ENCODE results near the gene SELENOS.

Gene SELENOS

GRCh38 chr15:101276501-101277037 lies 716 bp downstream of the SELENOS start:
- no peak for DNase-seq

DNA sequence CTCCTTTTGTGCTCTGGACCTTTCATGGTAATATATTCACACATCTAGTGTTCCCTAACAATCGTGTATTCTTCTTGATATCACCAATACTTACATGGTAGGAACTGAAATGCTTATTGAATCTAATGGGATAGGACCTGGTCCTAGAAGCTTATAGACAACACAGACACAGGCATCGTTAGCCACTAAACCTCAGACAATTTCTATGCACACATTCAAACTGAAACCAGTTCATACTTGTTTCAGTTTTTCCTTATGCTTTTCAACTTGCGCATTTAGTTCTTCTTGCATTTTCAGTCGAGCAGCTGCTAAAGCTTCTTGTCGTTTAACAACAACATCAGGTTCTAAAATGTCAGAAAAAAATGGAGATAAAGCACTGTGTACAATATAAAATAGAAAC lies 2.3 kb downstream of the SELENOS start:
- no peak for DNase-seq

- DNase-seq, result no peak
These were observed 3.8 kb downstream of the SELENOS start for GRCh38 chr15:101273534-101273933.

DNA sequence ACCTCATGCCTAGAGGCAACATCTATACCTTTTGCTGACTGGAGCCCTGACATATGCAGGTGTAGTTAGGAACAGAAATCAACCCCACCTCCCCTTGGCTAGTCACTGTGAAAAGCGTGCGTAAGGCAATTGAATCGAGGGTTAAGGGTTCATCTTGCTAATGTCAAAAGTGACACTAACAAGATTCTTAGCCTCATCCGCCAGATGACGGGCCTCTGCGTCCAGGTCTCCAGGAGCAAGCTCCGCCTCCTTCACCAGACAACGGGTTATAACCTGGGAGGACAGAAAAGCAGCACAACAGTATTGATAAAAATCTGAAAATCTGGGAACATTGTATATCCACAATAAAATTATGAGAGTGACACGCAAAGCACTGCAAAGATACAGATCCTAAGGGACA lies 4.7 kb downstream of the SELENOS start:
- no peak for DNase-seq

DNA sequence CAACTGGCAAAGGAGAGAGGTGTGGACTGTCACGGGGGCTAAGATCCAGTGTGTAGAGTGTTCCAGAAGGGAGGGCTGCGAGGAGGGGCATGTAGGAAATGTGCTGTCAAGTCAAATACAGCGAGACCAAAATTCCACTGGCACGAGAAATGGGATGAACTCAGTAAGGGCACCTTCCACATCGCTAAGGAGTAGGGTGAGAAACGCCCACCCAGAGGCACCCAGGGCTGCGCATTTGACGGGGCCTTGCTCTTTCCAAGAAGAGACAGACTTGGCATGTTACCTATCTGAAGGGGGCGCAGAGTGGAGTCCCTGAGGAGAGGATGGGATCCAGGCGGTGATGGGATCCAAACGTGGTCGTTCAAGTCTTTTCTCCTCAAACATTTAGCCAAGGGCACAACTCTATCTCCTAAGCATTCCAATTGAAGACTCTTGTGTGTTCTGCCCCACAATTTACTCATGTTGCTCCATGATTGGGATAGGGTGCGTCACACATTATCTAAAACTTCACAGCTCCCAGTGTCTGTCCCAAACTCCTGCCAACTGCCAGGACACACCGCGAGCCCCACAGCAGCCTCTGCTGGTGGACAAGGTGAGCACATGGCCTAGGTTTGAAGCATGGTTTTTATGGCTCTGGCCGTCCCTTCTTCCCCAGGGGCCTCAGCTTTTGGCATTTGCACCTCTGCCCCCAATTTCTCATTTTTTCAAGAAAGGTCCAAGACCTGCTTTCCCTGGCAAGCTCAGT lies 7.6 kb downstream of the SELENOS start:
- no peak for DNase-seq

DNA sequence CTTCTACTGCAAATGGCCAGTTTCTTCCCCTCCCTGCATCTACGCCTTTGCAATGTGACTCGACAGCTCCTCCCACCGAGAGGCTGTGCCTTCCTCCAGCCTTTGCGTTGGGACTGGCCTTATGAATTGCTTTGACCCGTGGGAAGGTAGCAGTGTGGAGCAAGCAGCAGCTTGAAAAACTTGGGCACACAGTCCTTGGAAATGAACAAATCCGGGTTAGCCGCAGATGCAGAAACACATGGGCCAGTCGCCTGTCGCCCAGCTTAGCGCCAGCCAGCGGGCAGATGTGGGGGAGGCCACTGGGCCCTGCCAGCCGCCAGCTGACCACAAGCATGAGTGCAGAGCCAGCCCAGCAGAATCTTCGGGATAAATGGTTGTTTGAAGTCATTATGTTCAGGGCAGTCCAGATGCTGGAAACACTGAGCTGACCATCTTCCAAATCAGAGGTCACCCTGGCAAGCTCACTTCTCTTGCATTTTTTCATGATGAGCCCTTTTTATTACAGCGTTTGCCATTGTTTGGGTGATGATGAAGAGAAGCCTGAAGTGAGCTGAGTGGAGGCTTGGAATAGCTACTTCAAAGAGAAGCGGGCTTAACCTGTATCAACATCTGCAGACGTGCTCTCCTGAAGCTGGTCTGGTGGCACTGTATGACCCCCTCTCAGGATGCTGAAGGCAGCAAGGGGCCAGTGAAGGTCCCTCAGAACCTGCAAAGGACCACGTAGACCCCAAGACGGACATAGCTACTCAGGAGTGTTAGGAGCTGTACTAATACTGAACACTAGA lies 9.8 kb downstream of the SELENOS start:
- DNase-seq, result no peak

DNA sequence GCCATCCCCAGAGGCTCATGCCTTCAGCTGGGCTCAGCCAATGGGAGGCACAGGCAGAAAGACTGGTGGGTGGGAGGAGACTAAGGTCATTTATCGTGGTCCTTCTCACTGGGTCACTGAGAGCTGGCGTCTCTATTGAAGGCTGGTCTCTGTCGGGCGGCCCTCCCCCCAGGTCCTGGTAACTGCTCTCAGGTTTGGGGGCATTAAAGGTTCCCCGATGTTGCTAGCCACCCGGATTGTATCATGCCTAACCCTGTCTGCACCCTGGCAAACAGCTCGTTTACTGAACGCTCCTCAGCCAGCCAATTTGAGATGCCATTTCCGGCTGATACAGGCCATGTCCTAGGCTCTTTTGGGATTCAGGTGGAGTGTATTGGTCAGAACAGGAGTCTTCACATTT lies 10.5 kb downstream of the SELENOS start:
- DNase-seq, result no peak

- no peak for DNase-seq
These were observed 11.3 kb downstream of the SELENOS start for GRCh38 chr15:101266034-101266433.

GRCh38 chr15:101264911-101265641 lies 12.2 kb downstream of the SELENOS start:
- DNase-seq, result no peak

GRCh38 chr15:101264011-101264410 lies 13.3 kb downstream of the SELENOS start:
- no peak for DNase-seq

DNA sequence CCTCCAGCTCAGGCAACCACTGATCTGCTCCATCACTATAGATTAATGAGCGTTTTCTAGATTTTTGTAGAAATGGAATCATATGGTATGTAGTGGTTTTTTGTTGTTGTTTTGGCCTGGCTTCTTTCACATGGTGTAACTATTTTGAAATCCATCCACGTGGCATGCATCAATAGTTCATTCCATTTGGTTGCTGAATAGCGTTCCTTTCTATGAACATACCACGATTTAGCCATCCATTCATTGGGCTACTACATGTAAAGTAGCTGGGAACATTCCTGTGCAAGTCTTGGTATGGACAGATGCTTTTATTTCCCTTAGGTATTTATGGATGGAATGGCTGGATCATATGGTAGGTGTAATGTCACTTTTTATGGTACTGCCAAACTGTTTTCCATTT lies 14.7 kb downstream of the SELENOS start:
- no peak for DNase-seq

- DNase-seq, result peak in 1 of 2 experiments; percentile 40
These were observed 18.8 kb downstream of the SELENOS start for GRCh38 chr15:101258238-101259144.

DNA sequence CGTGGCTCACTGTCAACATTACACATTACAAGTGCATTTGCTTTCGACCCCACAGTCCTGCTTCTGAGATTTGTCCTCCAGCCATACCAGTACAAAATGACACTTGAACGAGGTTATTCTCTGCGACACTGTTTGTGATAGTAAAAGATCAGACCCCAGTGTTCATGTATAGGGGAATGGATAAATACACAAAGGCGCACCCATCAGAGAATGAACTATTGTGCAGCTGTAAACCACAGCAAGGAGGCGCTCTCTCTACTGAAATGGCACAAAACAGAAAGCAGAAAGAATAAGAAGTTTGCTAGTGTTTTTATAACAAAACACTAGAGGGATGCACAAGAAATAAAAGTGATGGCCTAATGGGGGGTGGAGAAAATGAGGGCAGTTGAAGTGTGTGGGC lies 20.5 kb downstream of the SELENOS start:
- DNase-seq, result no peak

GRCh38 chr15:101255615-101256241 lies 21.6 kb downstream of the SELENOS start:
- no peak for DNase-seq

GRCh38 chr15:101255051-101255395 lies 22.3 kb downstream of the SELENOS start:
- DNase-seq, result no peak

- DNase-seq, result no peak
These were observed 22.9 kb downstream of the SELENOS start for GRCh38 chr15:101254157-101255050.

DNA sequence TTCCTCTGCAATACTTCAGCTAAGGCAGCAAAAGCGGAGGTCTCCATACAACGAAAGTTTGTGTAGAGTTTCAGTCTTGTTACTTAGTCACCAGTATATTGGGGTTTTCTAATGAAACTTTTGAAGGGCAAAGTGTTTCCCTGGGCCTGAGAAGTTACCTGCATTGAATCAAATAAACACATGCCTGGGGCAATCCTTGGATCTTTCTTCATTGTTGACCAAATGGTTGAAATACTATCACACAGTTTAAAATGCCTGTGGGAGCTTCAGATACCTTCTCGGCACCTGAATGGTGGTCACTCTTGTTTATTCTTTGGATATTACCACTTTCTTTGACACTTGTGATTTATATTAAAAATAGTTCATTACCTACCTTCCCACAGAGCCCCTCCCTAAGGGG lies 24.4 kb downstream of the SELENOS start:
- DNase-seq, result no peak

- peak in 1 of 2 experiments; percentile 58 for DNase-seq
These were observed 25.2 kb downstream of the SELENOS start, which contains the start of gene CHSY1 for GRCh38 chr15:101251830-101252820. TSS of gene CHSY1 (minus strand) at chr15:101252048. CDS start at chr15:101251456, 592 bp downstream.

Data from NCI-H1930 (cell line).